ENCODE measurements around the gene MAP3K20.

- TF ChIP-seq POLR2A (IDR thresholded peaks at IDR 0.05; ENCODE audit: low read depth, low read length) (no peak), TAF1 (IDR thresholded peaks at IDR 0.05; ENCODE audit: borderline replicate concordance, low read depth, low read length) (no peak)
Measured at GRCh38 chr2:173230181-173230580, 154.5 kb downstream of the MAP3K20 start.
